Colonic mucosa (tissue), 4 donors: ENCODE measurements around the gene TMPRSS11A. TPM values are rescaled to one million over a fixed set of nuclear protein-coding genes. Genes with fewer than 3 reads are reported as not detected.

Experiments used
- DNase-seq: peaks from one replicate; pipeline ENCODE4 v3.0.0-alpha.2; 2020
- H3K27ac ChIP-seq: fragments of 200-600 bp; one replicate; pipeline ENCODE4 v1.8.0; 2021
- H3K27me3 ChIP-seq: fragments of 200-600 bp; one replicate; pipeline ENCODE4 v1.8.0; 2021
- H3K36me3 ChIP-seq: fragments of 200-600 bp; one replicate; pipeline ENCODE4 v1.8.0; 2021
- H3K4me1 ChIP-seq: fragments of 200-600 bp; one replicate; pipeline ENCODE4 v1.8.0; 2021; ENCODE audit warnings: mild to moderate bottlenecking
- H3K4me3 ChIP-seq: fragments of 200-600 bp; one replicate; pipeline ENCODE4 v1.8.0; 2021
- H3K9ac ChIP-seq, 2 donors: one replicate each; pipeline ENCODE4 v1.7.0; 2013; ENCODE audit warnings: control low read depth in 2 of 2, low read depth in 2 of 2, low read length in 2 of 2
- H3K9me3 ChIP-seq: fragments of 200-600 bp; one replicate; pipeline ENCODE4 v1.8.0; 2021
- intact Hi-C: fragments of 100-400 bp; cut with DNase I; formaldehyde crosslinking; loops from one replicate; pipeline ENCODE4 v1.14.1; 2022
- total RNA-seq, 2 donors: library from RNA; stranded (reverse); fragmentation: NEBNext Ultra II Directional in 1 of 2; extraction: Animal tissue kit (Norgen Biotek cat#: 25700) in 1 of 2; gene quantifications; one replicate each; pipeline ENCODE4 v1.2.1, GENCODE V29; 2021
- TF ChIP-seq, protein P1 (sequence below): fragments of 200-600 bp; IDR thresholded peaks from one replicate; pipeline ENCODE4 v1.8.0; 2022; ENCODE audit warnings: antibody characterized with exemption, mild to moderate bottlenecking
- donor health status: healthy.
- donor health status: DM: no; HTN: no; CAD: no.
- donor health status: DM: no; HTN: no; CAD: no.

TMPRSS11A gene
- total RNA-seq, 2 donors from 2014 or later: not detected

DNA sequence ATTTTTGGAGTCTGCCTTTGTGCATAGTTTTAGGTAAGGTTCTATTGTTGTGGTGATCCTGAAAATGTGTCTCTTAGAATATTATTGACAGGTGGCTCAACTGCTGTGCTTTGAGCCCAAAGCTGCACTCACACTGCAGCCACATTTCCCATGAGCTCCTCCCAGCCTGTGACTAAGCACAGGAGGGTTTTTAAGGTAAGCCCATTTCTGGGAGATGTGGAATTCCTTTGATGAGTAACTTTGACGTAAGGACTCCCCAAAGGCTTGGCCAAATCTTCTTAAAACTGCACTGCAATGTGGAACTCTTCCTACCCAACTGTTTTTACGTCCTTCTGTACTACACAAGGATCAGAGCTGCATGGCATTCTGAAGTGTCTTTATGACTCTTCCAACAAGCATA, 20.0 kb upstream of the TMPRSS11A start:
- Histone ChIP-seq H3K9ac (no peak overlapping the region), H3K27ac (no peak overlapping the region), H3K4me3 (no peak overlapping the region), H3K9me3 (no peaks in the 10 kb centered on the region), H3K27me3 (no peaks in the 10 kb centered on the region), H3K4me1 (no peaks in the 10 kb centered on the region), H3K36me3 (no peaks in the 10 kb centered on the region)
- DNase-seq: no peak
- intact Hi-C loops: loop anchor here (10.0 kb wide), 1 partner anchor 191 kb away; no protein-coding TSS in a partner anchor
- TF ChIP-seq, protein P1, sequence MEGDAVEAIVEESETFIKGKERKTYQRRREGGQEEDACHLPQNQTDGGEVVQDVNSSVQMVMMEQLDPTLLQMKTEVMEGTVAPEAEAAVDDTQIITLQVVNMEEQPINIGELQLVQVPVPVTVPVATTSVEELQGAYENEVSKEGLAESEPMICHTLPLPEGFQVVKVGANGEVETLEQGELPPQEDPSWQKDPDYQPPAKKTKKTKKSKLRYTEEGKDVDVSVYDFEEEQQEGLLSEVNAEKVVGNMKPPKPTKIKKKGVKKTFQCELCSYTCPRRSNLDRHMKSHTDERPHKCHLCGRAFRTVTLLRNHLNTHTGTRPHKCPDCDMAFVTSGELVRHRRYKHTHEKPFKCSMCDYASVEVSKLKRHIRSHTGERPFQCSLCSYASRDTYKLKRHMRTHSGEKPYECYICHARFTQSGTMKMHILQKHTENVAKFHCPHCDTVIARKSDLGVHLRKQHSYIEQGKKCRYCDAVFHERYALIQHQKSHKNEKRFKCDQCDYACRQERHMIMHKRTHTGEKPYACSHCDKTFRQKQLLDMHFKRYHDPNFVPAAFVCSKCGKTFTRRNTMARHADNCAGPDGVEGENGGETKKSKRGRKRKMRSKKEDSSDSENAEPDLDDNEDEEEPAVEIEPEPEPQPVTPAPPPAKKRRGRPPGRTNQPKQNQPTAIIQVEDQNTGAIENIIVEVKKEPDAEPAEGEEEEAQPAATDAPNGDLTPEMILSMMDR: no peak

DNA sequence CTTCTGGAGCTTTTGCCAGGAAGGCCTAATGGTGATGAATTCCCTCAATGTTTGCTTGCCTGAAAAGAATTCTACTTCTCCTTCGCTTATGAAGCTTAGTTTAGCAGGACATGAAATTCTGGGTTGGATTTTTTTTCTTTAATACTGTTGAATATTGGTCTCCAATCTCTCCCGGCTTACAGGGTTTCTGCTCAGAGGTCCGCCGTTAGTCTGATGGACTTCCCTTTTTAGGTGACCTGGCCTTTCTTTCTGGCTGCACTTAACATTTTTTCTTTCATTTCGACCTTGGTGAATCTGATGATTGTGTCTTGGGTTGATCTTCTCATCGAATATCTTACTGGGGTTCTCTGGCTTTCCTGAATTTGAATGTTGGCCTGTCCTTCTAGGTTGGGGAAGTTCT, 17.2 kb upstream of the TMPRSS11A start:
- no peaks in the 10 kb centered on the region for H3K27me3 ChIP-seq
- intact Hi-C loops: loop anchor here (10.0 kb wide), 1 partner anchor 194 kb away; no protein-coding TSS in a partner anchor
- TF ChIP-seq, protein P1: no peak
- no peak overlapping the region for H3K27ac ChIP-seq
- H3K9ac ChIP-seq: no peak overlapping the region
- H3K4me1 ChIP-seq: no peaks in the 10 kb centered on the region
- H3K36me3 ChIP-seq: no peaks in the 10 kb centered on the region
- H3K9me3 ChIP-seq: no peaks in the 10 kb centered on the region
- no peak for DNase-seq
- H3K4me3 ChIP-seq: no peak overlapping the region

DNA sequence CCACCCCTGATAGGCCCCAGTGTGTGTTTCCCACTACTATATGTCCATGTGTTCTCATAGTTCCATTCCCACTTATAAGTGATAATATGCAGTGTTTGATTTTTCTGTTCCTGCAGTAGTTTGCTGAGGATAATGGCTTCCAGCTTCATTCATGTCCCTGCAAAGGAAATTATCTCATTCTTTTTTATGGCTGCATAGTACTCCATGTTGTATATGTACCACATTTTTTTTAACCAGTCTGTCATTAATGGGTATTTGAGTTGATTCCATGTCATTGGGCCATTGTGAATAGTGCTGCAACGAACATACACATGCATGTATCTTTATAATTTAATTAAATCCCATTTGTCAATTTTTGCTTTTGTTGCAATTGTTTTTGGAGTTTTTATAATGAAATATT, 10.3 kb upstream of the TMPRSS11A start:
- Histone ChIP-seq H3K9me3 (no peaks in the 10 kb centered on the region), H3K27ac (no peak overlapping the region), H3K4me3 (no peak overlapping the region), H3K4me1 (no peaks in the 10 kb centered on the region), H3K9ac (no peak overlapping the region), H3K27me3 (no peaks in the 10 kb centered on the region), H3K36me3 (no peaks in the 10 kb centered on the region)
- DNase-seq: no peak
- intact Hi-C loops: no loop called here
- TF ChIP-seq, protein P1: no peak

DNA sequence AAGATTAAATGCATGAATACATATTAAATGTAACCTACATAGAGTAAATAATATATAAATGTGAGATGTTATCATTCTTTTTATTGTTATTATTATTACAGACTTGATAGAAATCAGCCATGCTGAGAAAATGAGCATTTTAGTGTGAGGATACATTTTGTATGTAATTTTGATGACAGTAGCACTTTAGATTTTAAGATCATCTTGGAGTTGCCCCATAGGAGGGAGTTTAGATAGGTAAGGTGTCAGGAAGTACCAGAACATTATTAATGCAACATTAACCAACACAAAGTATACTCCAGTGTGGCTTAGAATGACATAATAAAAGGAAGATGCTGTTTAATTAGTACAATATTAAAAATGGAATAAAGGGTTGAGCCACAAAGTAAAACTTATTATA, 8.4 kb downstream of the TMPRSS11A start:
- TF ChIP-seq, protein P1: no peak
- H3K9me3 ChIP-seq: no peaks in the 10 kb centered on the region
- H3K27me3 ChIP-seq: no peaks in the 10 kb centered on the region
- H3K4me1 ChIP-seq: no peaks in the 10 kb centered on the region
- intact Hi-C loops: no loop called here
- H3K27ac ChIP-seq: no peak overlapping the region
- no peak for DNase-seq
- no peaks in the 10 kb centered on the region for H3K36me3 ChIP-seq
- no peak overlapping the region for H3K9ac ChIP-seq
- no peak overlapping the region for H3K4me3 ChIP-seq

DNA sequence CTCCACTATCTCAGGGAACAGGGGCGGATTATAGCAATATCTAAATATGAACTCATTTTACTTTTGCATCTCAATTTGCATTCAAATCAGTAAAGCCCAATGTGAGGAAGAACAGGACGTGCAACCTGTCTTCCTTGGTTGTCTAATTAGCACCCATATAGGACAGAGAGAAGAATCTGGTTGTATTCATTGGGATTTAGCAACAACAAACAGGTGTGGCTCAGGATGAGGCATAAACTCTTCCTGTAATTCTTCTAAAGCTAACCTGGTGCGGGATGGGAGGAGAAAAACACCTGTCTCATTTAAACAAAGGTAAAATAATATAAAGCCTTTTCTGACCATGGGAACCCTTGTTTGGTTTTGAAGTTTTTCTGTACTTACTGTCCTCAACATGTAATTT, 22.2 kb downstream of the TMPRSS11A start:
- TF ChIP-seq, protein P1: no peak
- Histone ChIP-seq H3K9ac (no peak overlapping the region), H3K36me3 (no peaks in the 10 kb centered on the region), H3K27ac (no peak overlapping the region), H3K9me3 (no peaks in the 10 kb centered on the region), H3K27me3 (no peaks in the 10 kb centered on the region), H3K4me1 (no peaks in the 10 kb centered on the region), H3K4me3 (no peak overlapping the region)
- no peak for DNase-seq
- intact Hi-C loops: no loop called here

DNA sequence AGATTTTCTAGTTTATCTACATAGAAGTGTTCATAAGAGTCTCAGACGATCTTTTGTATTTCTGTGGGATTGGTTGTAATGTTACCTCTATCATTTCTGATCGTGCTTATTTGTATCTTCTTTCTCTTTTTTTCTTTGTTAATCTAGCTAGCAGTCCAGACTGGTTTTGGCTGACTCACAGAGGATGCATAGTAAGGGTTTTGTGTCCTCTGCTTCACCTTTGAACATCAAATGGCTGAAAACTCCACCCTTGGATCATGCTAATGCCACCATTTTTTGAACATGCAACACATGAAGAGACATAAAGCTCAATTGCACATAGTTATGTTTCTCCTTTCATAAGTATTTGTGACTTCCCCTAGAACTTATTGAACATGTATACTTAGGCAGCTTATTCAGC, 22.8 kb downstream of the TMPRSS11A start:
- DNase-seq: no peak
- Histone ChIP-seq H3K36me3 (no peaks in the 10 kb centered on the region), H3K4me3 (no peak overlapping the region), H3K27ac (no peak overlapping the region), H3K4me1 (no peaks in the 10 kb centered on the region), H3K9me3 (no peaks in the 10 kb centered on the region), H3K27me3 (no peaks in the 10 kb centered on the region), H3K9ac (no peak overlapping the region)
- TF ChIP-seq, protein P1: no peak
- intact Hi-C loops: no loop called here
